Measurements from ENCODE around the gene TRDMT1. TPM values are rescaled to one million over a fixed set of nuclear protein-coding genes. Genes with fewer than 3 reads are reported as not detected.

The TRDMT1 gene
- total and polyA plus RNA-seq, 2 donors (not counting 1 experiment from before 2014, with no cell fraction given): 3.0 to 20.4 TPM

- TF ChIP-seq CTCF (IDR thresholded peaks at IDR 0.05) (no peak), EZH2 (IDR thresholded peaks at IDR 0.05; ENCODE audit: borderline replicate concordance, insufficient read depth, low read depth, low read length, poor library complexity, severe bottlenecking) (no peak)
- H3K4me1 ChIP-seq (ENCODE audit: control insufficient read depth in 2 of 2, insufficient read depth in 2 of 2, low read length in 2 of 2): peaks cover 3 to 5% of the 10 kb centered on the region in 2 donors
- no peak overlapping the region for H3K4me3 ChIP-seq (ENCODE audit: control extremely low read depth in 1 of 5, extremely low read depth in 1 of 5, insufficient read depth in 1 of 5, low read depth in 2 of 5, low read length in 4 of 5)
- Mint-ChIP-seq H3K27me3 (no peaks in the 10 kb centered on the region), H3K27ac (no peak overlapping the region), H3K9me3 (ENCODE audit: insufficient read depth) (no peaks in the 10 kb centered on the region), H3K4me3 (no peak overlapping the region), H3K4me1 (peaks cover 6% of the 10 kb centered on the region)
- H3K79me2 ChIP-seq (ENCODE audit: control insufficient read depth, insufficient read depth, low read length): no peaks in the 10 kb centered on the region
- H3K9ac ChIP-seq (ENCODE audit: low read length): no peak overlapping the region
- intact Hi-C loops (cut with micrococcal nuclease): no loop called here
- H3K4me2 ChIP-seq (replicated peaks; ENCODE audit: low read depth, low read length, poor library complexity, severe bottlenecking): no peak overlapping the region
- DNase-seq (no peak), ATAC-seq (ENCODE audit: low read depth) (no peak)
- H4K20me1 ChIP-seq (ENCODE audit: control insufficient read depth, insufficient read depth, low read length, poor library complexity, severe bottlenecking): no peaks in the 10 kb centered on the region
- no peak overlapping the region for H3K27ac ChIP-seq (ENCODE audit: low read length in 2 of 2)
- ChIA-PET POLR2A (no interaction called here), CTCF (interaction anchor here (1.7 kb wide), 1 partner anchor 333 kb away, joined by 3 read pairs; no protein-coding TSS in a partner anchor)
- no peaks in the 10 kb centered on the region for H3K9me3 ChIP-seq (ENCODE audit: control extremely low read depth in 1 of 3, control insufficient read depth in 2 of 3, insufficient read depth in 1 of 3, low read length in 2 of 3)
- H3K27me3 ChIP-seq (replicated peaks in 1 of 4; ENCODE audit: control extremely low read depth in 1 of 4, control insufficient read depth in 3 of 4, insufficient read depth in 4 of 4, low read length in 3 of 4): no peaks in the 10 kb centered on the region
- no peak overlapping the region for H2AFZ ChIP-seq (ENCODE audit: insufficient read depth, low read depth, low read length, poor library complexity, severe bottlenecking)
- H3K36me3 ChIP-seq (replicated peaks in 1 of 2; ENCODE audit: control extremely low read depth in 1 of 2, control insufficient read depth in 1 of 2, extremely low read depth in 1 of 2, insufficient read depth in 2 of 2, low read length in 1 of 2): peaks cover under 1 to 7% of the 10 kb centered on the region in 2 experiments
These were observed 25.4 kb downstream of the TRDMT1 start for GRCh38 chr10:17176091-17176490.

GRCh38 chr10:17175551-17175950, 25.9 kb downstream of the TRDMT1 start:
- CTCF ChIA-PET: interaction anchor here (1.7 kb wide), 1 partner anchor 332 kb away, joined by 3 read pairs; no protein-coding TSS in a partner anchor
- Histone ChIP-seq H3K27me3 (replicated peaks in 1 of 4; ENCODE audit: control extremely low read depth in 1 of 4, control insufficient read depth in 3 of 4, insufficient read depth in 4 of 4, low read length in 3 of 4) (no peaks in the 10 kb centered on the region), H2AFZ (ENCODE audit: insufficient read depth, low read depth, low read length, poor library complexity, severe bottlenecking) (peak overlapping the region; percentile 39), H3K4me3 (ENCODE audit: control extremely low read depth in 1 of 5, extremely low read depth in 1 of 5, insufficient read depth in 1 of 5, low read depth in 2 of 5, low read length in 4 of 5) (no peak overlapping the region), H3K79me2 (ENCODE audit: control insufficient read depth, insufficient read depth, low read length) (no peaks in the 10 kb centered on the region), H3K4me1 (ENCODE audit: control insufficient read depth in 2 of 2, insufficient read depth in 2 of 2, low read length in 2 of 2) (peaks cover 3 to 5% of the 10 kb centered on the region in 2 donors), H3K27ac (ENCODE audit: low read length in 2 of 2) (no peak overlapping the region), H3K4me2 (replicated peaks; ENCODE audit: low read depth, low read length, poor library complexity, severe bottlenecking) (peak overlapping the region; percentile 15), H3K9ac (ENCODE audit: low read length) (no peak overlapping the region), H3K9me3 (ENCODE audit: control extremely low read depth in 1 of 3, control insufficient read depth in 2 of 3, insufficient read depth in 1 of 3, low read length in 2 of 3) (no peaks in the 10 kb centered on the region), H3K36me3 (replicated peaks in 1 of 2; ENCODE audit: control extremely low read depth in 1 of 2, control insufficient read depth in 1 of 2, extremely low read depth in 1 of 2, insufficient read depth in 2 of 2, low read length in 1 of 2) (peaks cover 1 to 9% of the 10 kb centered on the region in 2 experiments), H4K20me1 (ENCODE audit: control insufficient read depth, insufficient read depth, low read length, poor library complexity, severe bottlenecking) (no peaks in the 10 kb centered on the region)
- H3K27ac Mint-ChIP-seq: peak overlapping the region; percentile 8
- no peak overlapping the region for H3K4me3 Mint-ChIP-seq
- 53% methylated on average over 3 of the region's 4 CpGs for WGBS (ENCODE audit: insufficient coverage)
- H3K4me1 Mint-ChIP-seq: peaks cover 6% of the 10 kb centered on the region
- POLR2A ChIA-PET: interaction anchor here (0.7 to 0.8 kb wide), 2 partner anchors 55 to 107 kb away, joined by 4 read pairs; no protein-coding TSS in a partner anchor
- ATAC-seq (ENCODE audit: low read depth) (no peak), DNase-seq (no peak)
- no peaks in the 10 kb centered on the region for H3K27me3 Mint-ChIP-seq
- intact Hi-C loops (cut with micrococcal nuclease): no loop called here
- no peak for TF ChIP-seq CTCF (IDR thresholded peaks at IDR 0.05)
- TF ChIP-seq EZH2 (IDR thresholded peaks at IDR 0.05; ENCODE audit: borderline replicate concordance, insufficient read depth, low read depth, low read length, poor library complexity, severe bottlenecking): no peak
- H3K9me3 Mint-ChIP-seq (ENCODE audit: insufficient read depth): no peaks in the 10 kb centered on the region

Data from B cell (primary cell).